HCT116 (cell line): ENCODE measurements around the gene COL7A1. TPM values are rescaled to one million over a fixed set of nuclear protein-coding genes. Genes with fewer than 3 reads are reported as not detected.

ENCODE experiments used
- ATAC-seq: fragments of 200-7000 bp; cut with Tn5 transposase; 2 replicates; pipeline ENCODE4 v1.9.1; 2020; ENCODE audit warnings: mild to moderate bottlenecking, moderate library complexity
- BruUV-seq: library from RNA; stranded (reverse); fragments of 400-500 nt; replicated peaks from 2 replicates; lab custom pipeline; 2021; lab: Mats Ljungman, UMichigan
- CTCF ChIA-PET: fragments of 300-600 bp; sonication (Branson Sonifier 250); formaldehyde crosslinking; loops from one replicate; lab custom pipeline; 2021; ENCODE audit warnings: antibody characterized with exemption; lab: Charles Lee
- POLR2A ChIA-PET: fragments of 300-600, 350-600 bp; sonication (Branson Sonifier 250); formaldehyde crosslinking; loops from one replicate; lab custom pipeline; 2021; ENCODE audit warnings: antibody characterized with exemption; lab: Charles Lee
- RAD21 ChIA-PET, 2 experiments: fragments of 300-600 bp; sonication (Branson Sonifier 250); formaldehyde crosslinking; loops; one replicate each; lab custom pipeline; 2023; ENCODE audit warnings: low total read pairs in 2 of 2; ENCODE audit not compliant: uncharacterized antibody in 2 of 2, unreplicated experiment in 2 of 2, low non-redundant PET in 1 of 2; lab: Charles Lee
- DNase-seq: peaks from one replicate; pipeline ENCODE4 v3.0.0-alpha.2; 2010; ENCODE audit warnings: low read depth, low spot score
- H2AFZ ChIP-seq: fragments of 200-600 bp; shearing (Covaris generic), sonication (generic); 2 replicates; pipeline ENCODE4 v1.6.1; 2017; ENCODE audit warnings: low read depth, mixed run types, mixed read lengths, antibody characterized with exemption, low read length; ENCODE audit not compliant: poor library complexity, severe bottlenecking
- H3K27ac ChIP-seq: 2 replicates; pipeline ENCODE4 v1.5.1; 2012; ENCODE audit warnings: low read depth, low read length
- H3K27me3 ChIP-seq: fragments of 200-600 bp; sonication (generic); 2 replicates; pipeline ENCODE4 v1.6.1; 2016; ENCODE audit warnings: mixed run types, low read length, mixed read lengths; ENCODE audit not compliant: insufficient read depth
- H3K36me3 ChIP-seq, 2 experiments: fragments of 200-500 bp in 1 of 2; fragments of 200-600 bp in 1 of 2; sonication (Bioruptor generic) in 1 of 2; sonication (generic) in 1 of 2; 2 replicates each; pipeline versions ENCODE4 v1.5.1 to v1.6.1; 2014 to 2016; ENCODE audit warnings: low read length in 2 of 2, inconsistent platforms in 1 of 2, mixed read lengths in 1 of 2, mixed run types in 1 of 2; ENCODE audit not compliant: insufficient read depth in 2 of 2, control insufficient read depth in 1 of 2
- H3K4me1 ChIP-seq, 2 experiments: fragments of 200-600 bp in 1 of 2; sonication (generic) in 1 of 2; 2 replicates each; pipeline versions ENCODE4 v1.5.1 to v1.6.1; 2012 to 2017; ENCODE audit warnings: low read length in 2 of 2, inconsistent platforms in 1 of 2, mild to moderate bottlenecking in 1 of 2, mixed read lengths in 1 of 2, mixed run types in 1 of 2, moderate library complexity in 1 of 2; ENCODE audit not compliant: insufficient read depth in 2 of 2, control insufficient read depth in 1 of 2
- H3K4me2 ChIP-seq: fragments of 200-600 bp; sonication (generic); 2 replicates; pipeline ENCODE4 v1.6.1; 2017; ENCODE audit warnings: mixed run types, low read length, mixed read lengths
- H3K4me3 ChIP-seq, 2 experiments: fragments of 200-600 bp in 1 of 2; sonication (generic) in 1 of 2; replicated peaks in 1 of 2; 2 replicates each; pipeline ENCODE4 v1.5.1; 2011 to 2016; ENCODE audit warnings: low read length in 2 of 2, control low read depth in 1 of 2, low read depth in 1 of 2, mild to moderate bottlenecking in 1 of 2, mixed read lengths in 1 of 2, mixed run types in 1 of 2
- H3K79me2 ChIP-seq: fragments of 200-600 bp; sonication (generic); 2 replicates; pipeline ENCODE4 v1.6.1; 2017; ENCODE audit warnings: mild to moderate bottlenecking, mixed run types, low read length, moderate library complexity, mixed read lengths; ENCODE audit not compliant: insufficient read depth
- H3K9ac ChIP-seq: fragments of 200-600 bp; sonication (generic); 2 replicates; pipeline ENCODE4 v1.6.1; 2016; ENCODE audit warnings: low read length, mixed read lengths
- H3K9me2 ChIP-seq: fragments of 200-600 bp; sonication (generic), shearing (Covaris generic); 2 replicates; pipeline ENCODE4 v1.6.1; 2017; ENCODE audit warnings: mixed run types, mild to moderate bottlenecking, moderate library complexity; ENCODE audit not compliant: insufficient read depth
- H3K9me3 ChIP-seq, 2 experiments: fragments of 200-500 bp in 1 of 2; fragments of 200-600 bp in 1 of 2; sonication (Bioruptor generic) in 1 of 2; sonication (generic) in 1 of 2; 2 replicates each; pipeline ENCODE4 v1.6.1; 2014 to 2017; ENCODE audit warnings: low read length in 2 of 2, mixed read lengths in 2 of 2, inconsistent platforms in 1 of 2, low read depth in 1 of 2, mild to moderate bottlenecking in 1 of 2, mixed run types in 1 of 2, moderate library complexity in 1 of 2; ENCODE audit not compliant: control insufficient read depth in 1 of 2, insufficient read depth in 1 of 2
- H4K20me1 ChIP-seq: fragments of 200-600 bp; sonication (generic), shearing (Covaris generic); 2 replicates; pipeline ENCODE4 v1.6.1; 2017; ENCODE audit warnings: mixed run types, mild to moderate bottlenecking, moderate library complexity; ENCODE audit not compliant: insufficient read depth
- CBX3 ChIP-seq: IDR thresholded peaks from 2 replicates; pipeline ENCODE4 v1.6.1; 2012; ENCODE audit warnings: low read depth
- CEBPB ChIP-seq: IDR thresholded peaks from 2 replicates; pipeline ENCODE4 v1.6.1; 2012; ENCODE audit warnings: low read depth
- EGR1 ChIP-seq: IDR thresholded peaks from 2 replicates; pipeline ENCODE4 v1.6.1; 2012; ENCODE audit warnings: low read depth
- ELF1 ChIP-seq: IDR thresholded peaks from 2 replicates; pipeline ENCODE4 v1.6.1; 2012; ENCODE audit warnings: low read depth, borderline replicate concordance
- EZH2 ChIP-seq: fragments of 200-600 bp; sonication (generic); IDR thresholded peaks from 2 replicates; pipeline ENCODE4 v1.6.1; 2017; ENCODE audit warnings: antibody characterized with exemption, mixed run types
- EZH2phosphoT487 ChIP-seq: fragments of 200-600 bp; IDR thresholded peaks from 2 replicates; pipeline ENCODE4 v1.6.1; 2018; ENCODE audit warnings: antibody characterized with exemption, borderline replicate concordance
- MAX ChIP-seq: IDR thresholded peaks from 2 replicates; pipeline ENCODE4 v1.6.1; 2012
- POLR2A ChIP-seq: IDR thresholded peaks from 2 replicates; pipeline ENCODE4 v1.7.0; 2011; ENCODE audit warnings: borderline replicate concordance; ENCODE audit not compliant: insufficient read depth, insufficient read length; ENCODE audit errors: extremely low read depth
- POLR2AphosphoS5 ChIP-seq: IDR thresholded peaks from 2 replicates; pipeline ENCODE4 v1.6.1; 2011; ENCODE audit warnings: mild to moderate bottlenecking, low read depth, low read length, moderate library complexity
- REST ChIP-seq: IDR thresholded peaks from 2 replicates; pipeline ENCODE4 v1.6.1; 2012; ENCODE audit warnings: low read depth
- SIN3A ChIP-seq: IDR thresholded peaks from 2 replicates; pipeline ENCODE4 v1.6.1; 2012; ENCODE audit warnings: low read depth
- SP1 ChIP-seq: IDR thresholded peaks from 2 replicates; pipeline ENCODE4 v1.6.1; 2012; ENCODE audit warnings: low read depth
- SRF ChIP-seq: IDR thresholded peaks from 2 replicates; pipeline ENCODE4 v1.6.1; 2012; ENCODE audit warnings: low read depth
- ZFX ChIP-seq: fragments of 450-650 bp; IDR thresholded peaks from 2 replicates; pipeline ENCODE4 v1.6.1; 2017
- intact Hi-C: fragments of 100-400 bp; cut with micrococcal nuclease; formaldehyde crosslinking; loops from 2 replicates; pipeline ENCODE4 v1.10.0; 2022
- total RNA-seq: library from RNA; stranded (reverse); gene quantifications from one replicate; pipeline ENCODE4 v1.2.1, GENCODE V29; 2021; ENCODE audit not compliant: unreplicated experiment

The COL7A1 gene
- total RNA-seq, 1 experiment from 2014 or later = 11.4 TPM

- peaks cover 2 to 4% of the 10 kb centered on the region in 2 experiments; a peak in 1 of 4 replicates for H3K36me3 ChIP-seq
- peak overlapping the region; percentile 61 for H3K27ac ChIP-seq
- no peaks in the 10 kb centered on the region for H3K9me3 ChIP-seq
- no peaks in the 10 kb centered on the region for H3K27me3 ChIP-seq
- ChIA-PET POLR2A (interaction anchor here (0.6 to 2.6 kb wide), 8 partner anchors 79 to 465 kb away, joined by 3 to 10 read pairs (median 4); partner anchors contain the start of genes ATRIP, NDUFAF3 and SLC26A6), RAD21 (interaction anchor here (0.6 to 1.2 kb wide), 4 partner anchors 83 to 361 kb away, joined by 3 to 4 read pairs (median 4); partner anchors contain the start of gene CCDC51 (in 1 of the 2)), CTCF (interaction anchor here (0.8 to 3.5 kb wide), 9 partner anchors 10 to 315 kb away, joined by 3 to 29 read pairs (median 4); partner anchors contain the start of genes SLC26A6 and ZNF589)
- ATAC-seq (0 out of 2 replicates have a peak, but pooled peaks have one; percentile 6), DNase-seq (no peak)
- intact Hi-C loops = loop anchor here (2.0 to 10.0 kb wide), 3 partner anchors 51 to 109 kb away; partner anchors contain the start of genes CELSR3, SLC26A6 and UQCRC1
- no peaks in the 10 kb centered on the region for H4K20me1 ChIP-seq
- peak overlapping the region; percentile 68 to 82 for H3K4me3 ChIP-seq
- peaks cover 22% of the 10 kb centered on the region; the same call in 1 of the 2 replicates for H3K79me2 ChIP-seq
- H3K4me2 ChIP-seq = peak overlapping the region; percentile 98
- peaks cover 22 to 59% of the 10 kb centered on the region in 2 experiments for H3K4me1 ChIP-seq
- TSS peak; percentile 57 for BruUV-seq
- peak overlapping the region; percentile 70 for H3K9ac ChIP-seq
- TF ChIP-seq SRF (no peak), POLR2A (peak; percentile 8), POLR2AphosphoS5 (peak; percentile 49; the same call in 1 of the 2 replicates), EZH2phosphoT487 (no peak)
- no peak overlapping the region for H2AFZ ChIP-seq
- no peaks in the 10 kb centered on the region for H3K9me2 ChIP-seq
Observed at GRCh38 chr3:48555949-48556795, 39.0 kb downstream of the COL7A1 start.

- peak overlapping the region; percentile 68 to 82 for H3K4me3 ChIP-seq
- peaks cover 22% of the 10 kb centered on the region; the same call in 1 of the 2 replicates for H3K79me2 ChIP-seq
- no peaks in the 10 kb centered on the region for H3K9me3 ChIP-seq
- H3K4me2 ChIP-seq = peak overlapping the region; percentile 98
- POLR2A ChIA-PET = interaction anchor here (0.6 to 2.6 kb wide), 4 partner anchors 82 to 112 kb away, joined by 3 to 10 read pairs (median 4); partner anchors contain the start of gene ATRIP
- no peak for ATAC-seq
- TF ChIP-seq ELF1 (no peak), MAX (no peak), EZH2phosphoT487 (no peak), SIN3A (no peak), ZFX (no peak), CBX3 (no peak), REST (no peak), EZH2 (no peak), SP1 (no peak), EGR1 (no peak), CEBPB (no peak)
- RAD21 ChIA-PET = no interaction called here
- H3K27me3 ChIP-seq = no peaks in the 10 kb centered on the region
- H4K20me1 ChIP-seq = no peaks in the 10 kb centered on the region
- peaks cover 15 to 52% of the 10 kb centered on the region in 2 experiments for H3K4me1 ChIP-seq
- no TSS peak for BruUV-seq
- H3K36me3 ChIP-seq = peaks cover 2 to 4% of the 10 kb centered on the region in 2 experiments; a peak in 1 of 4 replicates
- no peak for DNase-seq
- intact Hi-C loops = loop anchor here (5.0 to 10.0 kb wide), 2 partner anchors 52 to 109 kb away; partner anchors contain the start of genes CELSR3 and UQCRC1
- H3K9me2 ChIP-seq = no peaks in the 10 kb centered on the region
- H2AFZ ChIP-seq = no peak overlapping the region
- CTCF ChIA-PET = interaction anchor here (1.0 to 3.4 kb wide), 2 partner anchors 119 to 155 kb away, joined by 7 to 16 read pairs; no protein-coding TSS in a partner anchor
- H3K9ac ChIP-seq = peak overlapping the region; percentile 70
- peak overlapping the region; percentile 61; the same call in 1 of the 2 replicates for H3K27ac ChIP-seq
Observed at GRCh38 chr3:48555231-48555948, 39.7 kb downstream of the COL7A1 start.
